GM15510 (cell line): ENCODE results near the gene PPP2R2C.

ENCODE experiments used
- POLR2A ChIP-seq: IDR thresholded peaks from 3 replicates; pipeline ENCODE4 v1.6.1; 2011; ENCODE audit warnings: borderline replicate concordance; ENCODE audit not compliant: insufficient read length; ENCODE audit errors: extremely low read depth

PPP2R2C gene

DNA sequence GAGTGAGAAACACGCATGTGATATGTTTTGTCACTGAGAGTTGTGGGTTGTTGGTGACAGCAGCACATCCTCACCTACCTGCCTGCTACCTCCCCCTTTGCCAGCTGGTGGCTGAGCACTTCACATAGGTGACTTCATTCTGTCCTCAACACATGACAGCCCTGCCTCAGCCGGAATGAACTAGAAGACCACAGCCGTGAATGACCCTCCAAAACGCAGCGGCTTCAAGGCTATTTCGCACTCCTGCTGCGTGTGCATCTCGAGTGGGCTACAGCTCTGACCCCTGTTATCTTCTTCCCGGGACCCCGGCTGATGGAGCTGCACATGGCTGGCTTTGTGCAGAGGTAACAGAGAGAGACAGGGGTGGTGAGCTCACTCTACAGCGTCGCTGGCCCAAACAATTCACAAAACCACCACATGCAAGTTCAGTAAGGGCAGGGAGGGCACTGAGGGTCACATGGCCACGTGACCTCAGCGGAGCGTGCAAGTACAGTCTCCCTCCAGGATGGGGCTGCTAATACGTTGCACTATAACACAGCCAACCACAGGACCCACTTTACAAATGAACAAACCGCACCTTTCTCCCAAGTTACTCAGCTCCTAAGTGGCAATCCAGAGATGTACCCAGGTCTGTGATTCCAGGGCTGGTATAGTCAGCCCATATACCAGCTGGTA lies 6.3 kb upstream of the PPP2R2C start:
- no peak for TF ChIP-seq POLR2A

GRCh38 chr4:6476893-6477292 lies 4.5 kb upstream of the PPP2R2C start:
- TF ChIP-seq POLR2A: no peak

DNA sequence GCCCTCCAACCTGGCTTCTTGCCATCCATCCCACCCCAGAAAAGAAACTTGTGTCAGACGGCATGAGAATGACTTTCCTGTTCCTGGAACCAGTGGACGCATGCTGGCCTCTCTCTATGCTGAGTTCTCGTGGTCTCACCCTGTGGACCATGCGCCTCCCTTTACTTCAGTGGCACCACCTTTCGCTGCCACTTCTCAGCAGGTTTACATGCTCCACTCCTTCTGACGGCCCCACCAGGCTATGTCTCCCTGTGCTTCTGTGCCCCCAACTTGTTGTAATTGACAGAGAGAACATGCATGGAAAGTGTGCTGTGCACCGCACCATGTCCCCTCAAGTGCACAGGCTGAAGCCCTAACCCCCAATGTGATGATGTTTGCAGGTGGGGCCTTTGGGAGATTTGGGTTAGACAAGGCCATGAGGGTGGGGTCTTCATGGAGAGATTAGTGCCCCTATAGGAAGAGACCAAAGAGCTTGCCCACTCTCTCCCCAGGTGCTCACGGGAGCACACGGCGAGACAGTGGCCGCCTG lies 3.1 kb upstream of the PPP2R2C start:
- TF ChIP-seq POLR2A: no peak

- TF ChIP-seq POLR2A: no peak
Measured at GRCh38 chr4:6474705-6475457, 2.5 kb upstream of the PPP2R2C start.

- TF ChIP-seq POLR2A: no peak
Measured at GRCh38 chr4:6474053-6474568, 1.7 kb upstream of the PPP2R2C start.

DNA sequence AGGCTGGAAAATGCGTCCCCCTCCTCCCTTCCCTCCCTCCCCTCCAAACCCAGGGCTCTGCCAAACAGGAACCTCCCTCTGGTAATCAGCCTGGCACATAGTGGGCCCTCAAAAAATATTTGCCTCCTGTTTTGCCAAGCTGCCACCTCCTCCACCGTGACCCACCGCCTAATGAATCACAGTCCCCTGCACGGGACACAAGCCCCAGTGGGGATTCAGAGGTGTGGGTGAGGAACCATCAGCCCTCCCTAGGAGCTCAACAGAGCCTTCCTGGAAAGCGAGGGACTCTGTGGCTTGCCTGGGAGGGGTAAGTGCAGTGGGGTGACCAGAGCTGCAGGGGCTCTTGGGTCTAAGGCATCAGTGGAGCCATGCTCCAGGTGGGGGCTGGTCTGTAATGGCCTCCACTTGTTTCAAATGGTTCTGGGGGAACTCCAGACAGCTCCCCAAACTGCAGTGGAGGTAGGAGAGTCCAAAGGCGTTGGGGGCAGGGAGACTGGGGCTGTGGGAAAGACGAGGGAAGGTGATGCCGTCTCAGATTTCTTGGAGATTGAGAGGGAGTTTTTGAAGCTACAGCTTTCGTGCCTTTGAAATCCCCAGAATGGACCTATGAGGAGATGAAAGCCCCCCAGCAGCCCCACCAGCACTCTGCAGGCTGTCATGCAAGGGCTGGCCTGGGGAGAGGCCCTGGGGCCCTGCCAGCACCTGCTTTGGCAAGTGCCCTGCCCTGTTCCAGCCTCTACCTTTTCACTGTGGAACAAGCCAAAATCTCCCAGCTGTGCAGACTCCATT lies 1.0 kb upstream of the PPP2R2C start:
- no peak for TF ChIP-seq POLR2A

GRCh38 chr4:6472008-6472386 lies 417 bp downstream of the PPP2R2C start:
- no peak for TF ChIP-seq POLR2A

GRCh38 chr4:6471307-6472007 lies 957 bp downstream of the PPP2R2C start:
- no peak for TF ChIP-seq POLR2A

DNA sequence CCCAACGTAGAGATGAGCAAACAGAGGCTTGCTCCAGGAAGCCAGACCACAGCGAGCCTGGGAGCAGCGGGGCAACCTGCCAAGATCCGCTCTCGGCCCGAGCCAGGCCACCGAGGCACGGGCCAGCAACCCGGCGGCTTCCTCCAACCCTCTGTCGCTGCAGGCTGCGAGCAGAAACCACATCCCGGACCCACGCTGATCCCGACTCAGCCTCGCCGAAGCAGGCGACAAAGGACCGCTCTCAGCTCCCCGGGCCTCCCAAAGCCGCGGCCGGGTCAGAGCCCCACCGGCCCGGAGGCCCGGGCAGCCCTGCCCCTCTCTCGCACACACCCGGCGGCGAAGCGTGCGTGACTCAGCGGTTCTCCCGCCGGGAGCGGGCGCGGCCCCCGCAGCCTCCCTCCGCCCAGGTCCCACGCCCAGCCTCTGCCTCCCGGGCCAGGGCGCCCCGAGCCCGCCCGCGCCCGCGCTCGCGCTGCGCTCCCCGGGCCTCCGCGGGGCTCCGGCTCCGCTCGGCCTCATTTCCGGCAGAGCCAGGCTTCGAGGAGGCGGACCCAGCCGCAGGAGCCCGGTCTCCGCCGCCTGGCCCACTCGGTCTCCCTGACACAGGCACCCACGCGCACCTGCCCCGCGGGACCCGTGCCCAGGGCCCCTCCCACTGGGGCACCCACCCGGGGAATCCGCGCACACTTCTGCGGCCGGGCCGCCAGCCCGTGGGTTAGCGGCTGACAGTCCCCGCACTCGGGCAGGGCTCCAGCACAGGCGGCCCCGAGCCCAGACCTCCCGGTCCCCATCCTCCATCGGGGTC lies 1.7 kb downstream of the PPP2R2C start:
- no peak for TF ChIP-seq POLR2A

DNA sequence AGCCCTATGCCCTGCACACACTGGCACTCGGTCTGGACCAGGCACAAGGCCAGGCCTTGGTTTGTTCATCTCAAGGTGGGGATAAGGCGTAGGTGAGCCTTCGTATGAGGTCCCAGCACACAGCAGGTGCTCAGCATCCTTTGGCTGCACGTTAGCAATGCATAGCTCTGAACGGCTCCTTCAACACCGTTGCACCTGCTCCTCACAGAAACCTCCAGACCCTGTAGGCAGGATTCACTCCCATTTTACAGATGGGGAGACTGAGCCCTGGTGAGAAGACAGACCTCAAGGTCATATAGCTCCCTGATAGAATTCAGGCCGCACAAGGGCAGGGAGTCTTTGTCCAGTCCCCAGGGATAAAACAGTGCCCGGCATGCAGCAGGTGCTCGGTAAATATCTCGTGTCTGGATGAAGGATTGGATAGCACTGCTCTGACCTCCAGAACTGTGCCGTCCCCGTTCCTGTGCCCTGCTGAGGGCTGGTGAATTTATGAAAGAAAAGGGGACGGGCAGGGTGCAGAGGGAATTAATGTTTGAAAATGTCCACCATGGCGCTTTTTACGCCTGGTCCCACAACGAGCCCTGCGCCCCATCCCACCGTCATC lies 2.4 kb downstream of the PPP2R2C start:
- no peak for TF ChIP-seq POLR2A

- TF ChIP-seq POLR2A: no peak
Measured at GRCh38 chr4:6469144-6469543, 3.3 kb downstream of the PPP2R2C start.

DNA sequence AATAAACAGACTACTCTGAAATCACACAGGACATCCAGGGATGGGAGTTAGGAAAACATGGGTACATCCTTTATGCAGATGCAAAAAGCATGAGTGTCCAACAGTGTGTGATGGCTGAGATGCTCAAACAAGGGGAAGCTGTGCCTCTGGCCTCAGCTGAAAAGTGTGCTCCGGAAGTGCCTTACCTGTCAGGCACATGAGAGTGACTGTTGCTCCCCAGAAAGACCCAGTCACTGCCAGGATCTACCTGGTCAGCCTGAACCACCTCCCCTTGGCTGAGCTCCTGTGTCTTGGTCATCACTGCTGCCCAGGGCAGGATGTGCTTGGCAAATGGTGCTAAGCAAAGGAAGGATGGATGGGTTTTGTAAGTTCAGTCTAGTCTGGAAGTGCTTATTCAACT lies 4.0 kb downstream of the PPP2R2C start:
- no peak for TF ChIP-seq POLR2A

DNA sequence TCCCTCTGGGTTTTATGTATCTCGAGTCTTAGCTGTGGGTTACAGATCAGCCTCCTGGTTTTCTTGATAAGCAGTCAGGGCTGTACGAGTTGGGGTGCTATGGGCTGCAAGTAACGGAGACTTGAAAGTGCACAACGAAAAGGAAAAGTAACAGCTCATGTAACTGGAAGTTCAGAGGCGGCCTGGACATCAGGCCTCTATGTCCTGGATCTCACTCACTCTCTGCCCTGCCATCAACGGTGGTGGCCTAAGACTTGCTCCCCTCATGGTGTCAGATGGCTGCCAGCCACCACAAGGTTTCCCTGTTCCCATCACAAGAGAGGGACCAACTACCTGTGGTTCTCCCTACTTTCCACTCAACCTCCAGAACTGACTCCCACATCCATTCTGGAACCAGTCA lies 4.8 kb downstream of the PPP2R2C start:
- no peak for TF ChIP-seq POLR2A
